SK-N-SH (cell line): ENCODE measurements around the gene RPSA. TPM values are rescaled to one million over a fixed set of nuclear protein-coding genes. Genes with fewer than 3 reads are reported as not detected.
"Not testable (repeated sequence)": the region's sequence is repeated elsewhere in the genome, so short reads cannot be mapped to it uniquely, and the experiment has no call there.

Source experiments
- CTCF ChIA-PET: fragments of 300-600, 350-600 bp; formaldehyde crosslinking; extraction: SDS; loops from one replicate; lab custom pipeline; 2021; lab: Yijun Ruan, JAX
- POLR2A ChIA-PET: fragments of 350-600 bp; sonication (Branson Sonifier 250); formaldehyde crosslinking; extraction: SDS; loops from one replicate; lab custom pipeline; 2020; ENCODE audit warnings: antibody characterized with exemption, inconsistent platforms; lab: Yijun Ruan, JAX
- DNase-seq: peaks from one replicate; pipeline ENCODE4 v3.0.0; 2012
- H2AFZ ChIP-seq: fragments of 200-600 bp; sonication (generic); 2 replicates; pipeline ENCODE4 v1.8.1; 2016; ENCODE audit warnings: antibody characterized with exemption, mild to moderate bottlenecking, low read depth
- H3F3A ChIP-seq: fragments of 200-600 bp; sonication (generic); replicated peaks from 2 replicates; pipeline ENCODE3; 2016; ENCODE audit warnings: antibody characterized with exemption, mild to moderate bottlenecking; ENCODE audit not compliant: insufficient read depth
- H3K27ac ChIP-seq, 2 experiments: fragments of 200-500 bp in 1 of 2; fragments of 200-600 bp in 1 of 2; sonication (Bioruptor generic) in 1 of 2; sonication (generic), shearing (Covaris generic) in 1 of 2; 2 replicates each; pipeline versions ENCODE4 v1.5.1 to v1.6.1; 2014 to 2016; ENCODE audit warnings: low read depth in 2 of 2, inconsistent platforms in 1 of 2, low read length in 1 of 2, mild to moderate bottlenecking in 1 of 2, mixed read lengths in 1 of 2
- H3K27me3 ChIP-seq: fragments of 200-600 bp; sonication (generic), shearing (Covaris generic); 2 replicates; pipeline ENCODE4 v1.6.1; 2016; ENCODE audit warnings: mixed run types; ENCODE audit not compliant: insufficient read depth
- H3K36me3 ChIP-seq, 2 experiments: fragments of 200-500 bp in 1 of 2; fragments of 200-600 bp in 1 of 2; sonication (Bioruptor generic) in 1 of 2; sonication (generic) in 1 of 2; replicated peaks in 1 of 2; 2 replicates each; pipeline versions ENCODE3 to v1.5.1; 2014 to 2016; ENCODE audit warnings: low read length in 1 of 2, mild to moderate bottlenecking in 1 of 2; ENCODE audit not compliant: insufficient read depth in 2 of 2, control insufficient read depth in 1 of 2
- H3K4me1 ChIP-seq, 2 experiments: fragments of 200-500 bp in 1 of 2; fragments of 200-600 bp in 1 of 2; sonication (Bioruptor generic) in 1 of 2; sonication (generic), shearing (Covaris generic) in 1 of 2; 2 replicates each; pipeline versions ENCODE4 v1.5.1 to v1.6.1; 2014 to 2016; ENCODE audit warnings: low read depth in 1 of 2, low read length in 1 of 2, mixed run types in 1 of 2; ENCODE audit not compliant: insufficient read depth in 2 of 2, control insufficient read depth in 1 of 2
- H3K4me2 ChIP-seq: fragments of 200-600 bp; sonication (generic), shearing (Covaris generic); 2 replicates; pipeline ENCODE4 v1.6.1; 2017; ENCODE audit warnings: mixed run types
- H3K4me3 ChIP-seq, 2 experiments: fragments of 200-500 bp in 1 of 2; fragments of 200-600 bp in 1 of 2; sonication (Bioruptor generic) in 1 of 2; sonication (generic), shearing (Covaris generic) in 1 of 2; 2 replicates each; pipeline versions ENCODE4 v1.5.1 to v1.8.1; 2014 to 2016; ENCODE audit warnings: low read depth in 2 of 2, inconsistent platforms in 1 of 2, low read length in 1 of 2, mild to moderate bottlenecking in 1 of 2, mixed read lengths in 1 of 2, moderate library complexity in 1 of 2
- H3K79me2 ChIP-seq: fragments of 200-600 bp; sonication (generic); 2 replicates; pipeline ENCODE4 v1.8.1; 2017; ENCODE audit warnings: mild to moderate bottlenecking; ENCODE audit not compliant: insufficient read depth
- H3K9ac ChIP-seq: fragments of 200-600 bp; sonication (generic); 2 replicates; pipeline ENCODE4 v1.6.1; 2017; ENCODE audit warnings: mixed run types
- H3K9me2 ChIP-seq: fragments of 200-600 bp; sonication (generic); 2 replicates; pipeline ENCODE4 v1.6.1; 2017; ENCODE audit warnings: mixed run types
- H3K9me3 ChIP-seq: fragments of 200-600 bp; sonication (generic); 2 replicates; pipeline ENCODE4 v1.6.1; 2017; ENCODE audit warnings: mixed run types, mild to moderate bottlenecking, moderate library complexity
- H4K20me1 ChIP-seq: fragments of 200-600 bp; sonication (generic); 2 replicates; pipeline ENCODE4 v1.6.1; 2017; ENCODE audit warnings: mild to moderate bottlenecking, mixed run types; ENCODE audit not compliant: insufficient read depth
- FOXM1 ChIP-seq: IDR thresholded peaks from 2 replicates; pipeline ENCODE4 v1.4.0; 2012; ENCODE audit warnings: low read depth, mild to moderate bottlenecking
- NRF1 ChIP-seq: IDR thresholded peaks from 2 replicates; pipeline ENCODE4 v1.6.1; 2012; ENCODE audit warnings: low read depth, mild to moderate bottlenecking, low read length
- POLR2AphosphoS5 ChIP-seq: IDR thresholded peaks from 2 replicates; pipeline ENCODE4 v1.6.1; 2012; ENCODE audit warnings: low read depth, low read length
- RCOR1 ChIP-seq: fragments of 150-350 bp; IDR thresholded peaks from 2 replicates; pipeline ENCODE4 v1.6.1; 2017; ENCODE audit warnings: antibody characterized with exemption, low read length
- RXRA ChIP-seq: IDR thresholded peaks from 2 replicates; pipeline ENCODE4 v1.4.0; 2012; ENCODE audit warnings: low read depth, mild to moderate bottlenecking, borderline replicate concordance
- SMC3 ChIP-seq: IDR thresholded peaks from 2 replicates; pipeline ENCODE4 v1.6.1; 2012; ENCODE audit warnings: low read depth, low read length, improper control_type of control experiment
- TAF1 ChIP-seq: IDR thresholded peaks from 2 replicates; pipeline ENCODE4 v1.6.1; 2012; ENCODE audit warnings: low read depth, mild to moderate bottlenecking, low read length, moderate library complexity, borderline replicate concordance
- WGBS: methylation state at CpG from one replicate; pipeline ENCODE4 v1.1.6; 2017; ENCODE audit warnings: low lambda C conversion rate; 5-methylcytosine and 5-hydroxymethylcytosine counted together
- polyA plus RNA-seq, 3 experiments: library from polyadenylated mRNA; depleted of rRNA; stranded (reverse); fragments of >200 nt; gene quantifications; 2 replicates each; pipeline ENCODE4 v1.2.3, GENCODE V29; 2012
- TF ChIP-seq, protein P1 (sequence below): IDR thresholded peaks from 2 replicates; pipeline ENCODE4; 2012
- TF ChIP-seq, protein P2 (sequence below): IDR thresholded peaks from 2 replicates; pipeline ENCODE4 v1.4.0; 2012; ENCODE audit warnings: low read depth, borderline replicate concordance

The RPSA gene
- polyA plus RNA-seq, 1 of the 3 experiments (the other 2 are of a cell fraction): 2,958 TPM

DNA sequence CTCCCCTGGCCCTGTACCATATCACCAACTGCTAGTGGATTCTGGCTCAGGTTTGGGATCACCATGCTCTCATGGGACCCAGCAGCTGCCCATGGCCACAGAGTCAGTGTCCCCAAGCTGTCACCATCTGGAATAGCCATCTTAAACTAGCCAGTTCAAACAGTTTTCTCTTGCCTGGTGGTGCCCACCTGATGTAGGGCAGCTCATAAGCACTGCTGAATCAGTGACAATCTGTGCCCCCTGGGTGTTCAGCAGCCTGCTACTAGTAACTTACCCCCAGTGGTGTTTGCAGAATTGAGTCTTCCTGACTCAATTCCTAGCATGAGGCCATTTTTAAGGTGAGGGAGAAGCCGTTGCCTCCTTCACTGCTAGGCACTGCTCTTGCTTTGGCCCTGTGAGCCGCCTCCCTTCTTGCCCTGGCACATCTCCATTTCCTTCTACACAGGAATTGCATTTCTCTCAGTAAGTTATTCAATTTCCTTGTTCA is 7.9 kb downstream of the RPSA start:
- DNase-seq: no peak
- CTCF ChIA-PET: interaction anchor here (0.6 to 7.1 kb wide), 7 partner anchors 8 to 88 kb away, joined by 3 to 45 read pairs (median 3); partner anchors contain the start of gene RPSA
- no peak overlapping the region for H3K4me3 ChIP-seq
- H3F3A ChIP-seq: peaks cover 60% of the 10 kb centered on the region
- WGBS: 95% methylated on average over 2 of the region's 2 CpGs
- no peak overlapping the region for H3K4me2 ChIP-seq
- H3K9me3 ChIP-seq: no peaks in the 10 kb centered on the region
- H3K27ac ChIP-seq: peak overlapping the region; percentile 31 to 55; a peak in 3 of 4 replicates
- peaks cover 0 to 9% of the 10 kb centered on the region in 2 experiments; a peak in 1 of 4 replicates for H3K4me1 ChIP-seq
- no peaks in the 10 kb centered on the region for H3K9me2 ChIP-seq
- H3K36me3 ChIP-seq: peaks cover 36 to 48% of the 10 kb centered on the region in 2 experiments
- H3K79me2 ChIP-seq: peaks cover 21% of the 10 kb centered on the region; the same call in 1 of the 2 replicates
- H3K27me3 ChIP-seq: no peaks in the 10 kb centered on the region
- TF ChIP-seq POLR2AphosphoS5 (0 out of 2 replicates have a peak, but pooled peaks have one; percentile 34), SMC3 (no peak), RXRA (no peak), RCOR1 (no peak), TAF1 (0 out of 2 replicates have a peak, but pooled peaks have one; percentile 14), FOXM1 (no peak), NRF1 (no peak)
- TF ChIP-seq, protein P1, sequence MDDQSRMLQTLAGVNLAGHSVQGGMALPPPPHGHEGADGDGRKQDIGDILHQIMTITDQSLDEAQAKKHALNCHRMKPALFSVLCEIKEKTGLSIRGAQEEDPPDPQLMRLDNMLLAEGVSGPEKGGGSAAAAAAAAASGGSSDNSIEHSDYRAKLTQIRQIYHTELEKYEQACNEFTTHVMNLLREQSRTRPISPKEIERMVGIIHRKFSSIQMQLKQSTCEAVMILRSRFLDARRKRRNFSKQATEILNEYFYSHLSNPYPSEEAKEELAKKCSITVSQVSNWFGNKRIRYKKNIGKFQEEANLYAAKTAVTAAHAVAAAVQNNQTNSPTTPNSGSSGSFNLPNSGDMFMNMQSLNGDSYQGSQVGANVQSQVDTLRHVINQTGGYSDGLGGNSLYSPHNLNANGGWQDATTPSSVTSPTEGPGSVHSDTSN: no peak
- TF ChIP-seq, protein P2, sequence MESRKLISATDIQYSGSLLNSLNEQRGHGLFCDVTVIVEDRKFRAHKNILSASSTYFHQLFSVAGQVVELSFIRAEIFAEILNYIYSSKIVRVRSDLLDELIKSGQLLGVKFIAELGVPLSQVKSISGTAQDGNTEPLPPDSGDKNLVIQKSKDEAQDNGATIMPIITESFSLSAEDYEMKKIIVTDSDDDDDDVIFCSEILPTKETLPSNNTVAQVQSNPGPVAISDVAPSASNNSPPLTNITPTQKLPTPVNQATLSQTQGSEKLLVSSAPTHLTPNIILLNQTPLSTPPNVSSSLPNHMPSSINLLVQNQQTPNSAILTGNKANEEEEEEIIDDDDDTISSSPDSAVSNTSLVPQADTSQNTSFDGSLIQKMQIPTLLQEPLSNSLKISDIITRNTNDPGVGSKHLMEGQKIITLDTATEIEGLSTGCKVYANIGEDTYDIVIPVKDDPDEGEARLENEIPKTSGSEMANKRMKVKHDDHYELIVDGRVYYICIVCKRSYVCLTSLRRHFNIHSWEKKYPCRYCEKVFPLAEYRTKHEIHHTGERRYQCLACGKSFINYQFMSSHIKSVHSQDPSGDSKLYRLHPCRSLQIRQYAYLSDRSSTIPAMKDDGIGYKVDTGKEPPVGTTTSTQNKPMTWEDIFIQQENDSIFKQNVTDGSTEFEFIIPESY: no peak
- POLR2A ChIA-PET: interaction anchor here (1.3 kb wide), 1 partner anchor 8 kb away, joined by 4 read pairs; the partner anchor contains the start of gene RPSA
- no peak overlapping the region for H2AFZ ChIP-seq
- peaks cover 44% of the 10 kb centered on the region for H4K20me1 ChIP-seq
- H3K9ac ChIP-seq: no peak overlapping the region

DNA sequence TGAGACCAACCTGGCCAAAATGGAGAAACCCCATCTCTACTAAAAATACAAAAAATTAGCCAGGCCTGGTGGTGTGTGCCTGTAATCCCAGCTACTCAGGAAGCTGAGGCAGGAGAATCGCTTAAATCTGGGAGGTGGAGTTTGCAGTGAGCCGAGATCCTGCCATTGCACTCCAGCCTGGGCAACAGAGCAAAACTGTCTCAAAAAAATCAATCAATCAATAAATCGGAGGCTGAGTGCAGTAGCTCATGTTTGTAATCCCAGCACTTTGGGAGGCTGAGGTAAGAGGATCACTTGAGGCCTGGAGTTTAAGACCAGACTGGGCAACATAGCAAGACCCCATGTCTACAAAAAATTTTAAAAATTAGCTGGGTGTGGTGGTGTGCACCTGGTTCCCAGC is 8.8 kb downstream of the RPSA start:
- peaks cover 51% of the 10 kb centered on the region for H3F3A ChIP-seq
- WGBS: 93% methylated on average over 3 of the region's 3 CpGs
- not testable (repeated sequence) for H3K27me3 ChIP-seq, H3K4me3 ChIP-seq, H3K9me2 ChIP-seq, H3K4me2 ChIP-seq, H3K27ac ChIP-seq, DNase-seq, H3K9me3 ChIP-seq, H3K4me1 ChIP-seq, H2AFZ ChIP-seq, H3K9ac ChIP-seq
- peaks cover 27 to 40% of the 10 kb centered on the region in 2 experiments for H3K36me3 ChIP-seq
- H4K20me1 ChIP-seq: peaks cover 36% of the 10 kb centered on the region
- ChIA-PET POLR2A (interaction anchor here (1.3 kb wide), 1 partner anchor 9 kb away, joined by 4 read pairs; the partner anchor contains the start of gene RPSA), CTCF (interaction anchor here (0.9 to 7.1 kb wide), 5 partner anchors 8 to 87 kb away, joined by 3 to 45 read pairs (median 10); partner anchors contain the start of gene RPSA)
- peaks cover 13% of the 10 kb centered on the region; the same call in 1 of the 2 replicates for H3K79me2 ChIP-seq
